A673 (cell line): ENCODE data around the gene SSBP2.

Experiments
- EZH2 ChIP-seq: fragments of 200-600 bp; sonication (generic); IDR thresholded peaks from 2 replicates; pipeline ENCODE4 v1.6.1; 2017; ENCODE audit warnings: borderline replicate concordance, low read depth, mild to moderate bottlenecking, mixed read lengths, antibody characterized with exemption, low read length; ENCODE audit not compliant: poor library complexity, severe bottlenecking
- TF ChIP-seq, protein P1 (sequence below): fragments of 300-800, 200-600 bp; sonication (generic); conservative IDR thresholded peaks from 2 replicates; pipeline ENCODE4 v1.5.1; 2017; ENCODE audit warnings: low read depth, mild to moderate bottlenecking, antibody characterized with exemption, low read length, moderate library complexity, mixed read lengths

DNA sequence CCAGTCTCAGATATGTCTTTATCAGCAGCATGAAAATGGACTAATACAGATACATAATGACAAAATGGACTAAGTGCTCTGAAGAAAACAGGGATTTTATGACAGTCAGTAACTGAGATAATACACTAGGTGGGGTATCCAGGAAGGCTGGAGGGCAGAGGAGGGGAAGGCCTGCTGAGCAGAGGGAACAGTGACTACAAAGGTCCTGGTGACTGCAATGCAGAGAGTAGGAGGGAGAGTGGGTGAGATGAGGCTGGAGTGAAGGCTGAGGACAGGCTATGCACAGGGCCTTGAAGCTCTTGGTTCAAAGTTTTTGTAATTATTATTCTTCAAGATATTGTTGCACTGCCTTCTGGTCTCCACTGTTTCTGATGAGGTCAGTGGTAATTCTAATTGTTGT lies 361.9 kb downstream of the SSBP2 start:
- TF ChIP-seq, protein P1, sequence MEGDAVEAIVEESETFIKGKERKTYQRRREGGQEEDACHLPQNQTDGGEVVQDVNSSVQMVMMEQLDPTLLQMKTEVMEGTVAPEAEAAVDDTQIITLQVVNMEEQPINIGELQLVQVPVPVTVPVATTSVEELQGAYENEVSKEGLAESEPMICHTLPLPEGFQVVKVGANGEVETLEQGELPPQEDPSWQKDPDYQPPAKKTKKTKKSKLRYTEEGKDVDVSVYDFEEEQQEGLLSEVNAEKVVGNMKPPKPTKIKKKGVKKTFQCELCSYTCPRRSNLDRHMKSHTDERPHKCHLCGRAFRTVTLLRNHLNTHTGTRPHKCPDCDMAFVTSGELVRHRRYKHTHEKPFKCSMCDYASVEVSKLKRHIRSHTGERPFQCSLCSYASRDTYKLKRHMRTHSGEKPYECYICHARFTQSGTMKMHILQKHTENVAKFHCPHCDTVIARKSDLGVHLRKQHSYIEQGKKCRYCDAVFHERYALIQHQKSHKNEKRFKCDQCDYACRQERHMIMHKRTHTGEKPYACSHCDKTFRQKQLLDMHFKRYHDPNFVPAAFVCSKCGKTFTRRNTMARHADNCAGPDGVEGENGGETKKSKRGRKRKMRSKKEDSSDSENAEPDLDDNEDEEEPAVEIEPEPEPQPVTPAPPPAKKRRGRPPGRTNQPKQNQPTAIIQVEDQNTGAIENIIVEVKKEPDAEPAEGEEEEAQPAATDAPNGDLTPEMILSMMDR = no peak
- no peak for TF ChIP-seq EZH2
